Osteocyte (in vitro differentiated cells): ENCODE measurements around the gene WWTR1. TPM values are rescaled to one million over a fixed set of nuclear protein-coding genes. Genes with fewer than 3 reads are reported as not detected.

ENCODE experiments used
- DNase-seq: peaks from one replicate; pipeline ENCODE4 v3.0.0; 2021; ENCODE audit warnings: mixed read lengths; ENCODE audit not compliant: unreplicated experiment; ENCODE audit errors: extremely low spot score
- H3K27ac Mint-ChIP-seq: one replicate; pipeline ENCODE4 v1.8.0; 2021; ENCODE audit warnings: mild to moderate bottlenecking, mixed read lengths; ENCODE audit not compliant: unreplicated experiment
- H3K27me3 Mint-ChIP-seq: one replicate; pipeline ENCODE4 v1.8.0; 2021; ENCODE audit warnings: mixed read lengths; ENCODE audit not compliant: unreplicated experiment
- H3K36me3 Mint-ChIP-seq: one replicate; pipeline ENCODE4 v1.8.0; 2021; ENCODE audit warnings: mixed read lengths; ENCODE audit not compliant: unreplicated experiment
- H3K4me1 Mint-ChIP-seq: one replicate; pipeline ENCODE4 v1.8.0; 2021; ENCODE audit warnings: mixed read lengths; ENCODE audit not compliant: unreplicated experiment
- H3K4me3 Mint-ChIP-seq: one replicate; pipeline ENCODE4 v1.8.0; 2021; ENCODE audit warnings: mild to moderate bottlenecking, moderate library complexity, mixed read lengths; ENCODE audit not compliant: unreplicated experiment
- H3K9me3 Mint-ChIP-seq: one replicate; pipeline ENCODE4 v1.8.0; 2021; ENCODE audit warnings: mixed read lengths; ENCODE audit not compliant: unreplicated experiment
- CTCF ChIP-seq: fragments of 200-600 bp; sonication (generic); IDR thresholded peaks from 2 replicates; pipeline ENCODE4 v1.5.0; 2021; ENCODE audit warnings: antibody characterized with exemption, mild to moderate bottlenecking, moderate library complexity
- total RNA-seq: library from RNA; stranded (reverse); gene quantifications from 2 replicates; pipeline ENCODE4 v1.2.1, GENCODE V29; 2021

The WWTR1 gene
- total RNA-seq, 1 donor from 2014 or later = 120 TPM

- Mint-ChIP-seq H3K4me3 (no peak overlapping the region), H3K4me1 (peaks cover 5% of the 10 kb centered on the region)
Measured at GRCh38 chr3:149678351-149678950, 20.6 kb upstream of the WWTR1 start.

GRCh38 chr3:149673393-149673792 lies 15.6 kb upstream of the WWTR1 start:
- peaks cover 5% of the 10 kb centered on the region for H3K4me1 Mint-ChIP-seq
- H3K27ac Mint-ChIP-seq = no peak overlapping the region
- TF ChIP-seq CTCF = no peak
- H3K36me3 Mint-ChIP-seq = no peaks in the 10 kb centered on the region
- no peak for DNase-seq
- no peak overlapping the region for H3K4me3 Mint-ChIP-seq
- H3K9me3 Mint-ChIP-seq = no peaks in the 10 kb centered on the region
- H3K27me3 Mint-ChIP-seq = no peaks in the 10 kb centered on the region

More at GRCh38 chr3:149678351-149678950, 20.6 kb upstream of the WWTR1 start:
- DNase-seq = no peak
- TF ChIP-seq CTCF = no peak
- Mint-ChIP-seq H3K27ac (no peak overlapping the region), H3K9me3 (no peaks in the 10 kb centered on the region), H3K27me3 (no peaks in the 10 kb centered on the region), H3K36me3 (no peaks in the 10 kb centered on the region)

- Mint-ChIP-seq H3K4me3 (no peak overlapping the region), H3K27ac (no peak overlapping the region), H3K4me1 (peaks cover 3% of the 10 kb centered on the region), H3K36me3 (no peaks in the 10 kb centered on the region), H3K27me3 (no peaks in the 10 kb centered on the region), H3K9me3 (no peaks in the 10 kb centered on the region)
- no peak for DNase-seq
- no peak for TF ChIP-seq CTCF
Measured at GRCh38 chr3:149670742-149671492, 13.1 kb upstream of the WWTR1 start.

- Mint-ChIP-seq H3K4me1 (peaks cover 3% of the 10 kb centered on the region), H3K9me3 (no peaks in the 10 kb centered on the region), H3K36me3 (no peaks in the 10 kb centered on the region), H3K4me3 (no peak overlapping the region), H3K27me3 (no peaks in the 10 kb centered on the region), H3K27ac (no peak overlapping the region)
- DNase-seq = no peak
- no peak for TF ChIP-seq CTCF
Measured at GRCh38 chr3:149667576-149667975, 9.8 kb upstream of the WWTR1 start.

GRCh38 chr3:149663966-149664365 lies 6.1 kb upstream of the WWTR1 start:
- Mint-ChIP-seq H3K27ac (no peak overlapping the region), H3K36me3 (no peaks in the 10 kb centered on the region), H3K4me3 (no peak overlapping the region), H3K27me3 (no peaks in the 10 kb centered on the region), H3K4me1 (peaks cover 5% of the 10 kb centered on the region), H3K9me3 (no peaks in the 10 kb centered on the region)
- no peak for TF ChIP-seq CTCF
- no peak for DNase-seq
